Measurements from ENCODE around the gene UCP2. TPM values are rescaled to one million over a fixed set of nuclear protein-coding genes. Genes with fewer than 3 reads are reported as not detected.

Gene UCP2
- total and polyA plus RNA-seq, 2 experiments from 2014 or later, result 60.1 to 76.9 TPM

DNA sequence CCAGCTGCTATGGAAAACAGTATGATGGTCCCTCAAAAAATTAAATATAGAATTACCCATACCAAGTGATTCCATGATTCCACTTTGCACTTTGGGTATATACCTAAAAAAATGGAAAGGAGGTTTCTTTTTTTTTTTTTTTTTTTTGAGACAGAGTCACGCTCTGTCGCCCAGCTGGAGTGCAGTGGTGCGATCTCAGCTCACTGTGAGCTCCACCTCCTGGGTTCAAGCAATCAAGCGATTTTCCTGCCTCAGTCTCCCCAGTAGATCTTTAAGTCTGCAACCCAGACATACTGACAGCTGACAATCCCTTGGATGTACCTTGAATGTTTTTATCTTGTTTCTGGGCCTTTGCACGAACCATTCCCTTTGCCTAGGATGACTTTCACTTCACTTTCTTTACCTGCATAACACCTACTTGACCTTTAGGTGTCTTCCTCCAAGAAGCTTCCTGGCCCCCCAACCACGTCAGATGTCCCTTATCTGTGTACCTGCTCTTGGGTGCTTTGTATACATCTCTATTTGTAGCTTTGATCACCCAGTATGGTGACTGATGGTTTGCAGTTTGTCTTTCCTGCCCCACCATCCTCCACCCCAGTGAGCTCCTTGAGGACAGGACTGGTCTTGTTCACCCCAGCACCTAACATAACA, 14.6 kb upstream of the UCP2 start:
- Histone ChIP-seq H2AFZ (no peak overlapping the region), H3K27ac (ENCODE audit: low read depth) (no peak overlapping the region), H4K20me1 (replicated peaks; ENCODE audit: insufficient read depth) (no peaks in the 10 kb centered on the region), H3K4me1 (ENCODE audit: insufficient read depth) (no peaks in the 10 kb centered on the region; the same call in 1 of the 2 replicates), H3K27me3 (ENCODE audit: insufficient read depth) (no peaks in the 10 kb centered on the region), H3K79me2 (replicated peaks; ENCODE audit: insufficient read depth) (no peaks in the 10 kb centered on the region), H3F3A (replicated peaks; ENCODE audit: low read depth) (no peaks in the 10 kb centered on the region), H3K9me2 (ENCODE audit: insufficient read depth) (no peaks in the 10 kb centered on the region), H3K4me3 (no peak overlapping the region), H3K36me3 (ENCODE audit: insufficient read depth) (no peaks in the 10 kb centered on the region), H3K4me2 (no peak overlapping the region)
- no peak overlapping the region for H3K27ac Mint-ChIP-seq
- peaks cover 13% of the 10 kb centered on the region; the same call in 2 of the 3 replicates for H3K4me1 Mint-ChIP-seq
- no peak overlapping the region for H3K4me3 Mint-ChIP-seq
- TF ChIP-seq JUNB (IDR thresholded peaks at IDR 0.05; ENCODE audit: unreplicated experiment), result no peak
- no peak for TF ChIP-seq EZH2phosphoT487 (IDR thresholded peaks at IDR 0.05; ENCODE audit: unreplicated experiment)
- no peak for TF ChIP-seq REST (IDR thresholded peaks at IDR 0.05; ENCODE audit: unreplicated experiment)
- TF ChIP-seq EZH2 (IDR thresholded peaks at IDR 0.05; ENCODE audit: low read depth, unreplicated experiment), result no peak
- no peaks in the 10 kb centered on the region for H3K36me3 Mint-ChIP-seq (ENCODE audit: low read depth)
- H3K9me3 Mint-ChIP-seq, result no peaks in the 10 kb centered on the region
- no peak for DNase-seq (ENCODE audit: low spot score)
- peaks cover 2% of the 10 kb centered on the region for H3K27me3 Mint-ChIP-seq (ENCODE audit: insufficient read depth, low read depth, poor library complexity)
- ATAC-seq, result no peak

DNA sequence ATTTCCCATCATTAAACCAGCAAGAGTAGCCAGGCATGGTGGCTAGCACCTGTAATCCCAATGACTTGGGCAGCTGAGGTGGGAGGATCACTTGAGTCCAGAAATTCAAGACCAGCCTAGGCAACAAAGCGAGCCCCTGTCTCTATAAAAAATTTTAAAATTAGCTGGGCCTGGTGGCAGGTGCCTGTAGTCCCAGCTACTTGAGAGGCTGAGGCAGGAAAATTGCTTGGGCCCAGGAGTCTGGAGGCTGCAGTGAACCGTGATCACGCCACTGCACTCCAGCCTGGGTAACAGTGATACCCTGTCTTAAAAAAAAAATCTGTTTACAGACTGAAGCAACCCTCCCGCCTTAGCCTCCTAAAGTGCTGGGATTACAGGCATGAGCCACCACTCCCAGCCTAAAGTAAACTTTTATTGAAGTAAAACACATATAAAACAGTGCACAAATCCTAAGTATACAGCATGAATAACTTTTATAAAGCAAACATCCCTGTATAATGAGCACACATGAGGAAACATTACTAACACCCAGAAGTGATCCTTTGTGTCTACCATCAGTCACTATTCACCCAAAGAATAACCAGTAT, 13.6 kb upstream of the UCP2 start:
- no peak overlapping the region for H3K27ac Mint-ChIP-seq
- no peaks in the 10 kb centered on the region for H3K9me2 ChIP-seq (ENCODE audit: insufficient read depth)
- no peaks in the 10 kb centered on the region for H3K36me3 ChIP-seq (ENCODE audit: insufficient read depth)
- DNase-seq (ENCODE audit: low spot score), result no peak
- no peak overlapping the region for H3K4me2 ChIP-seq
- no peak overlapping the region for H3K4me3 Mint-ChIP-seq
- no peak for ATAC-seq
- H3K4me1 Mint-ChIP-seq, result peaks cover 15% of the 10 kb centered on the region; the same call in 2 of the 3 replicates
- no peaks in the 10 kb centered on the region for H3K36me3 Mint-ChIP-seq (ENCODE audit: low read depth)
- H3K79me2 ChIP-seq (replicated peaks; ENCODE audit: insufficient read depth), result no peaks in the 10 kb centered on the region
- no peaks in the 10 kb centered on the region for H3F3A ChIP-seq (replicated peaks; ENCODE audit: low read depth)
- no peak overlapping the region for H3K27ac ChIP-seq (ENCODE audit: low read depth)
- peaks cover 8% of the 10 kb centered on the region; the same call in 1 of the 2 replicates for H3K4me1 ChIP-seq (ENCODE audit: insufficient read depth)
- no peak overlapping the region for H3K4me3 ChIP-seq
- H4K20me1 ChIP-seq (replicated peaks; ENCODE audit: insufficient read depth), result no peaks in the 10 kb centered on the region
- H2AFZ ChIP-seq, result 0 out of 2 replicates have a peak overlapping the region, but pooled peaks have one; percentile 18
- H3K27me3 Mint-ChIP-seq (ENCODE audit: insufficient read depth, low read depth, poor library complexity), result peaks cover 2% of the 10 kb centered on the region
- TF ChIP-seq NANOG (IDR thresholded peaks at IDR 0.05; ENCODE audit: borderline replicate concordance), result no peak
- TF ChIP-seq ZNF331 (CRISPR knock-in tag; IDR thresholded peaks at IDR 0.05; ENCODE audit: low read depth), result no peak
- no peaks in the 10 kb centered on the region for H3K9me3 Mint-ChIP-seq
- H3K27me3 ChIP-seq (ENCODE audit: insufficient read depth), result no peaks in the 10 kb centered on the region

Data from GM23338 (cell line).